ENCODE results near the gene ANKAR. TPM values are rescaled to one million over a fixed set of nuclear protein-coding genes. Genes with fewer than 3 reads are reported as not detected.
"Not testable (repeated sequence)": the region's sequence is repeated elsewhere in the genome, so short reads cannot be mapped to it uniquely, and the experiment has no call there.

ANKAR gene
- total RNA-seq, 1 experiment from 2014 or later = 4.6 TPM

GRCh38 chr2:189702071-189702470 is 27.6 kb downstream of the ANKAR start:
- DNase-seq (ENCODE audit: low read depth) = peak; percentile 20

GRCh38 chr2:189709501-189710221 is 35.2 kb downstream of the ANKAR start:
- no peak for DNase-seq (ENCODE audit: low read depth)

GRCh38 chr2:189717593-189717992 is 43.1 kb downstream of the ANKAR start:
- not testable (repeated sequence) for DNase-seq (ENCODE audit: low read depth)

GRCh38 chr2:189719571-189719970 is 45.1 kb downstream of the ANKAR start:
- DNase-seq (ENCODE audit: low read depth) = no peak

DNA sequence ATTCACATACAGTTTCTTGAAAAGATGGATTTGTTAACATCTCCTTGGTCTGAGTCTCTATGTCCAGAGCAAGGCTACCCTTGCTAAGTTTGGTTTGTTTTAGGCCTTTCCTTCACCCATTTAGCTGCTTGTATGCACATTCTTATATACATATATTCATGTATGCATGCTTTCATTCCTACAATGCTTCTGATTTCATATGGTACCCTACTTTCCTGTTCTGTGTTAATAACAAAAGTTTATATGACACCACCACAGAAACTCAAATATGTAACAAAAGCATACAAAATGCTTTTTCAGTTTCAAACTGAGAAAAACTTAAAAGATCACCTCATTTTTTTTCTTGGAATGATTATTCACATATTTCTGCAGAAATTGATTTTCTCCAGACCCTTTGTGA is 48.7 kb downstream of the ANKAR start:
- DNase-seq (ENCODE audit: low read depth) = no peak

Other genes starting within 250 kb of the ANKAR start
- gene WDR75, start 233.2 kb upstream of the ANKAR start, total RNA-seq (2014; rRNA removed) = 56.5 and 64.1 TPM in 2 replicates
- gene SLC40A1, start 93.9 kb upstream of the ANKAR start, total RNA-seq (2014; rRNA removed) = 7.1 and 7.6 TPM in 2 replicates
- 74.6 and 79.4 TPM in 2 replicates for gene ASNSD1, start 13.2 kb upstream of the ANKAR start, total RNA-seq (2014; rRNA removed)
- gene OSGEPL1, start 88.1 kb downstream of the ANKAR start, total RNA-seq (2014; rRNA removed) = 11.4 and 13.3 TPM in 2 replicates
- gene ORMDL1, start 109.7 kb downstream of the ANKAR start, total RNA-seq (2014; rRNA removed) = 62.4 and 83.4 TPM in 2 replicates
- 22.2 and 27.9 TPM in 2 replicates for gene PMS1, start 109.8 kb downstream of the ANKAR start, total RNA-seq (2014; rRNA removed)

Data from LHCN-M2 (cell line).